ENCODE measurements around the gene NCOA6.
"Not testable (repeated sequence)": the region's sequence is repeated elsewhere in the genome, so short reads cannot be mapped to it uniquely, and the experiment has no call there.

NCOA6 gene

DNA sequence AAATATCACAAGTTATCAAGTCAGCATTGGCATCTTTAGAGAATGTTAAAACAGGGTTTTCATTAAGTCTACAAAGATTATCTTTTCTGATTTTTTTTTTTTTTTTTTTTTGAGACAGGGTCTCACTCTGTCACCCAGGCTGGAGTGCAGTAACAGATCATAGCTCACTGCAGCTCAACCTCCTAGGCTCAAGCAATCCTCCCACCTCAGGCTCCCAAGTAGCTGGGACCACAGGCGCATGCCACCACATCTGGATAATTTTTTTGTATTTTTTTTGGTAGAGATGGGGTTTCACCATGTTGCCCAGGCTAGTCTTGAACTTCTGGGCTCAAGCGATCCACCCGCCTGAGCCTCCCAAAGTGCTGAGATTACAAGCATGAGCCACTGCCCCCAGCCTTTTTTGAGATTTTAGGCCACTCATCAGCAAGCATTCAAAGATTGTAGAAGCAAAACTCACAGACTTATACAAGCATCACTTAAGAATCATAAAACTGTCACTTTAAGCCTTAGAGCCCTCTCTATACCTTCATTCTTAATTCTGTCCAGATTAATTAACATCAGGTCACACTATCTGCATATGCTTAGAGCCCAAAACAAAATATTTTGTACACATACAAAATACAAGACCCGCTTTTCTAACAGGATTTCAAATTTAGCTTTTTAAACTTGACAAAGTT is 32.6 kb downstream of the NCOA6 start:
- intact Hi-C loops (cut with DNase I) = no loop called here
- DNase-seq = no peak

DNA sequence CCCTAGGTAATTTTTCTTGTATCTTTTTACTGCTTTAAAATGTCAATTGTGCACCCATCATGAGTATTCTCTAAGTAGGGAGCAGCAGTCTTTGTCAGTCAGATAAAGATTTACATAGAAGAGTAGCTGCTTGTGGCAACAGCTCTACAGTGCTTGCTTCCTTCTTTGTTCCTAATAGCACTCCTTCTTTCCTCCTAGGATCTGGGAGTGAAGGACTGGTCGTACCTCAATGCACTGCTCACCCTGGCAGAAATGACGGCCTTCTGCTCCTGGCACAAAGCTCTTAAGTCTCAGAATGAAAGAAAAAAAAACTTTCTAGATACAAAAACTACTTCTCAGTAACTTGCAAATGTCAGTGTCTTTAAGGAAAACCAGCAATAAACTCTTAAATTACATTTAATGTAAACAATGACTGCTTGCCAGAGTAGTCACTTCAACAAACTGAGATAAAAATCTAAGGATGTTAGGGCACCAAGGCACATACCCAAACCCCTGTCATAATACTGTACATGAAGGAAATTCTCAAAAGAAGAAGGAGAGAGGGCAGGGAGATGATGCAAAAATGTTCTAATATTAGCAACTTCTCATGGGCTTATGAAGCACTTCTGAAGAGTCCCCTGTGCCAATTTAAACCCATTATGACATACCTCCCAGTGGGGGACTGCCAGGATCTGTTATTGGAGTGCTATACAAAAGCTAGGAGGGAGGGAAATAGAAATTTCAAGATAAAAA is 34.0 kb downstream of the NCOA6 start:
- intact Hi-C loops (cut with DNase I) = no loop called here
- no peak for DNase-seq

DNA sequence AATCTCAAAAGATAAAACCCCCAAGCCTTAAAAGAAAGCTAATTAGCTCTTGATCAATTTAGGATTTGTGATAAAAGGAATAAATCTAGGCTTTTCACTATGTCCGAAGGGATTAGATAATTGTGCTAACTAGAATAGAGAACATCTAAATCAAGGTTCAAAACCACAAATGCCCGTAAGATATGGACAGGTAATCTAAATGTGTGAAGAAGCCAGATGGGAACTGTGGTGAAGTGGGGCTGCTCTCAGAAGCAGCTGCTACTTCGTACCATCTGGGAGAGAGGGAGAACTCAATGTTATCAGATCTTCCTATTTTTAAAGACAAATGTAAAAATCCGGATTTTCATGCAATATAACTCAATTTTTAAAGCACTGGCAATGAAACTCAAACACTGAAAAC is 44.2 kb downstream of the NCOA6 start:
- intact Hi-C loops (cut with DNase I) = no loop called here
- DNase-seq = no peak

DNA sequence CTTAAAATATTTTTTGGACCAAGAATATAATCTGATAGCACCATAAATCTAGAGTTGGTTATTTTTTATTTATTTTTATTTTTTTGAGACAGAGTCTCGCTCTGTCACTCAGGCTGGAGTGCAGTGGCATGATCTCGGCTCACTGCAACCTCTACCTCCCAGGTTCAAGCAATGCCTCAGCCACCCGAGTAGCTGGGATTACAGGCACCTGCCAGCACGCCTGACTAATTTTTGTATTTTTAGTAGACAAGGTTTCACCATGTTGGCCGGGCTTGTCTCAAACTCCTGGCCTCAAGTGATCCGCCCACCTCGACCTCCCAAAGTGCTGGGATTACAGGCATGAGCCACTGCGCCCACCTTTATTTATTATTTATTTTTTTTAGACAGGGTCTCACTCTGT is 45.2 kb downstream of the NCOA6 start:
- intact Hi-C loops (cut with DNase I) = not testable (repeated sequence)

DNA sequence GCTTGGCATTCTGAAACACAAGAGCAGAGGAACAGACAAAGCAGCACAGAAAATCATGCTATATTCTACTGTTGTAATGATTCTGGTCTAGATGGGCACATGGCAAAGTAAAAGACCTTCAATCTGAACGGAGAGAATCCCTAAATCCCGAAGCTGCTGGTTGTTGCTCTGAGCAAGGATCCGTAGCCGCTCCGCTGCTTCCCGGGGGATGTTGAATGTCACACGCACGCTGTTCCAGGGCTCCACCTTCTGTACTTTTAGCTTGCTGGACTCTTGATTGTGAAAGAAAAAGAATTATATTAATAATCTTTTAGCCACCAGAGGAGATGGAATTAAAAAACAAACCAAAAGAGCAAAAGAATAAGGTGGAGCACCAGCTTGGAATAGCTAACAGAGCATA is 49.3 kb downstream of the NCOA6 start:
- intact Hi-C loops (cut with DNase I) = no loop called here
- no peak for DNase-seq

More for the DNA sequence above, 45.2 kb downstream of the NCOA6 start:
- DNase-seq = not testable (repeated sequence)

DNA sequence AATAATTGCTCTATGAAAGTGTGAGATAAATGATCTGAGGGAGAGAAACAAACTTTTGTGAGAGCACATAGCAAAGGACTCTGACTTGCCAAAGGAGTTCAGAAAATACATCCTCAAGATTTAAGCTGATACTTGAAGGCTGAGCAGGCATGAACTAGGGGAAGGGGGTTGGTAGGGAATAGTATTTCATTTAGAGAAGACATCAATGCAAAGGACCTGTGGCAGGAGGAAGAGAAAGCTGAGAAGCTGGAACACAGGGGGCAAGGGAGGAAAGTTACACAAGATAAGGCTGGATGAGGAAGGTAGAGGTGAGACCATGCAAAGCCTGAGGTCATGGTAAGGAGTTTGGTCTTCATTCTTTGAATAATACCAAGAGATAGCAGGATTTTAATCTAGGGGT is 50.6 kb downstream of the NCOA6 start:
- intact Hi-C loops (cut with DNase I) = no loop called here
- DNase-seq = no peak

DNA sequence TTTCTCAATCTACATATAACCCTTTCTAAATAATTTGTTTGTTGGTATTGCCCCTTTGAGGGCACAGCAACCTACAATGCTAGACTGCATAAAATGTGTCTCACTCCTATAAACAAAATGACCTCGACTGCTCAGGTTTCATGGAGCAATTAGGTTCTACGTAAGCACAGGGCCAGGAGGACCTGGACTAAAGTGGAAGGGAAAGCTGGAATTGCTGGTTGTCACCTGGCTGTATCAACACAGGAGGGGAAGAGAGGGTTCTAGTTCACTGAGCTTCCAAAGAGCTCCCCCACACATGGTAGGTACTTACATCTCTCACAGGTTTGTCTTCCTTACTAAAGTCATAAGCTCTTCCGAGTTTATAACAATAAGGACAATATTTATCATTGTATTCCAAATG is 51.0 kb downstream of the NCOA6 start:
- intact Hi-C loops (cut with DNase I) = no loop called here
- no peak for DNase-seq

DNA sequence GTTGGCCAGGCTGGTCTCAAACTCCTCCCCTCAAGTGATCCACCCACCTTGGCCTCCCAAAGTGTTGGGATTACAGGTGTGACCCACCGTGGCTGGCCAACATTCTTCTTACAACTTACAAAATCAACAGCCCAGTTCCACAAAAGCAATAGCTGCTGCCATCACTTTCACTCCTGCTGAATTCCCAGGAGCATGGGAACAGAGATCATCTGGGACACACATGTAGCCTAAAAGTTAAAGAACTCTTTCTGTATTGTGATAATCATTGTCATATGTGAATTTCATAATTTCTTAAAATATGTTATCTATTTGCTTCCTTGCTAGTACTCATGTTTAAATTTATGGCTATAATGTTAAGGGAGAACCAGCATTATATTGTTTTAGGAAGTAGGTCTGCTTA is 51.7 kb downstream of the NCOA6 start:
- intact Hi-C loops (cut with DNase I) = no loop called here
- no peak for DNase-seq

DNA sequence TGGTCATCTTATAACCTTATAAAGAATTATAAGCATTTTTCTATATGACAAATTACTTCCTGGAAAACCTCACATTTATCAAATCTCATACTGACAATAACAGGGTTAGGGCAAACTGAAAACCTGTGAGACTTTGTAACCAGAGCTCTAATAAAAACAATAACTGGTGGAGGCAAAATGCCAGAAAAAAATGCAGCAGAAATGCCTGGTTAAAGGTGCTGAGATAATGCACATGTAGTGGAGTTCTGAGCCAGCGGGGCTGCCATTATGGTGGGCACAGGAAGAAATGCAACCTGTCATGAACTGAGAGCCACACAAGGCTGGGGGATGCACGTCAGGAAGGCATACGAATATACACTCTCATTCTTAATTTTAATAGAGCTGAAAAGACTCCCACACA is 53.0 kb downstream of the NCOA6 start:
- intact Hi-C loops (cut with DNase I) = no loop called here
- no peak for DNase-seq

DNA sequence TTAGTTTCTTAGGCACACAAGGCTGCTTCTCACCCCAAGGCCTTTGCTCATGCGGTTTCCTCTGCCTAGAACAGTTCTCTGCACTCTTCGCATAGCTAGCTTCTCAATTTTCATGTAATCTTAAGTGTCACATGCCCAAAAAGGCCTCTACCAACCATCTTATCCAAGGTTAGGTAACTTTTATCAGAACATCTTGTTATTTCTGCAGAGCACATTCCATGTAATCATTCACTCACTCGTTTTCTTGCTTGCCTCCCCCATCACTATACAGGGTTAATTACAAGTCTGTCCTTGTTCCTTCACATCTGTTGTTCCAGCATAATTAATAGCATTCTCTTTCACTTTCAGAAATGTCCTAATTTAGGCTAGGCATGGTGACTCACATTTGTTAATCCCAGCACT is 53.8 kb downstream of the NCOA6 start:
- intact Hi-C loops (cut with DNase I) = no loop called here
- DNase-seq = no peak

DNA sequence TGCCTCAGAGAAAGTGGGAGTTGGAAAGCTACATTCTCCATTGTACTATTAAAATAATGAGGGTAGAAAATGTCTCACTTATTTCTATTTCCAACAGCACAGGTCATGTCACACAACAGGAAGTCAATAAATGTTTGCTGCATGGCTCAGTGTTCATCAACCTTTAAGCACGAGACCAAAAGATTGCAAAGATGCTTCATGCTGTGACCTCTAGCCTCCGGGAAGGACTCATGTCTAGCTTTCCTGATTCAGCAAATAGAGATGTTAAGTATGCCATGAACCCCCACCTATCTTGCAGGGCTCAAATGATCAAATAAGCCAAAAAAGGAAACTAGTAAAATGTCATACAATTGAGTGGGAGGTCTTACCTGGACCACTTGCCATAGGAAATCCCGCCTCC is 57.4 kb downstream of the NCOA6 start:
- no peak for DNase-seq
- intact Hi-C loops (cut with DNase I) = loop anchor here (5.0 kb wide), 1 partner anchor 191 kb away; no protein-coding TSS in a partner anchor

DNA sequence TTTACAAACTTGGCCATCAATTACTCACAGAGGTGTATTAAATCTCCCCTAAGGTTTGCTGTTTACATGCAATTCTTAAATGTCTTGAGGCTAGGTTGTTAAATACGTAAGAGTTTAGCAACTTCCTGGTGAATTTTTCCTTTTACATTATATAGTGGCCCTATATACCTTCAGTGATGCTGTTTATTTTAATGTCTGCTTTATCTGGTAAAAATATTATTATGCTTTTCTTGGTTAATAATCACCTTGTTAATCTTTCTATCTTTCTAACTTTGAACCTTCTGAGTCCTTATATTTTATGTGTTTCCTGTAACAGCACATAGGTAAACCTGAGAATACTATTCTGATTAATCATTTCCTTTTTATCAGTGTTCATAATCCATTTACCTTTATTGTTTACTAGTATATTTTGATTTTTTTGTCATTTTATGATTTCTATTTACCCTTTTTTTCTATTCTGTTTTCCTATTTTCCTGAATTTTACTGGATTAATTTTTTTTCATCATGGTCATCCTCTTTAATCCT is 63.4 kb downstream of the NCOA6 start:
- intact Hi-C loops (cut with DNase I) = no loop called here

DNA sequence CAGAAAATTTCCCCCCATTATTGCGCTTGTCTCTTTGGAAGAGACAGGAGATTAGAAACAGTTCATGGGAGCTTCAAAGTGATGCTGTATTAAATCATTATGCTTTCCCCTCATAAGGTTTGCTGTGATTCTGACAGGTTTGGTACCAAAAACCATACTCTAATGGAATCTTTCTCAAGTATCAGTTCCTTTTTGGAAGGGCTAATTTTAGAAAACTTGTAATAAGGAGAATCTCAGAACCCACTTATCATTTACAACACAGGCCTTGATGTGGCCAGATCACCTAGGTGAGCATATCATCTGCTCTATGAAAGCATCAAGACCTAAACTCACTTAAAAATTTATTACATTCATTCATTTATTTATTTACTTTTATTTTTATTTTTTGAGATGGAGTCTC is 70.1 kb downstream of the NCOA6 start:
- intact Hi-C loops (cut with DNase I) = no loop called here
- DNase-seq = no peak

More for the DNA sequence above, 63.4 kb downstream of the NCOA6 start:
- no peak for DNase-seq

DNA sequence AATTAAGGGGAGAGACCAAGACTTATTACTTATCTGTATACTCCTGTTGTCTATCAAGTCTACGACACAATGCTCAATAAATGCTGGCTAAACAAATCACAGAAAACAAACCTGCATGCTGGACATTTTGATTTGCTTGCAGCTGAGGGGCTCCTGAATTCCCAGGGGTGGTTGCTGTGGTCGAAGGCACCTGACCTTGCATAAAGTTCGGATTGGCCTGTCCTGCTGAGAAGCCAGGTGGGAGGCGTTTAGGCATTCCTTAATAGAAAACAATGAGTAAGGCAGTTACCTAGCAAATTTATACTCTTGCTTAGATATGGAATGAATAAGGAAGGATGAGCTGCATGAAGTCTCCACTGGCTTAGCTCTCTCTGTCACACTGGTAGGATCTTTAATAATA is 70.8 kb downstream of the NCOA6 start:
- intact Hi-C loops (cut with DNase I) = no loop called here
- no peak for DNase-seq

DNA sequence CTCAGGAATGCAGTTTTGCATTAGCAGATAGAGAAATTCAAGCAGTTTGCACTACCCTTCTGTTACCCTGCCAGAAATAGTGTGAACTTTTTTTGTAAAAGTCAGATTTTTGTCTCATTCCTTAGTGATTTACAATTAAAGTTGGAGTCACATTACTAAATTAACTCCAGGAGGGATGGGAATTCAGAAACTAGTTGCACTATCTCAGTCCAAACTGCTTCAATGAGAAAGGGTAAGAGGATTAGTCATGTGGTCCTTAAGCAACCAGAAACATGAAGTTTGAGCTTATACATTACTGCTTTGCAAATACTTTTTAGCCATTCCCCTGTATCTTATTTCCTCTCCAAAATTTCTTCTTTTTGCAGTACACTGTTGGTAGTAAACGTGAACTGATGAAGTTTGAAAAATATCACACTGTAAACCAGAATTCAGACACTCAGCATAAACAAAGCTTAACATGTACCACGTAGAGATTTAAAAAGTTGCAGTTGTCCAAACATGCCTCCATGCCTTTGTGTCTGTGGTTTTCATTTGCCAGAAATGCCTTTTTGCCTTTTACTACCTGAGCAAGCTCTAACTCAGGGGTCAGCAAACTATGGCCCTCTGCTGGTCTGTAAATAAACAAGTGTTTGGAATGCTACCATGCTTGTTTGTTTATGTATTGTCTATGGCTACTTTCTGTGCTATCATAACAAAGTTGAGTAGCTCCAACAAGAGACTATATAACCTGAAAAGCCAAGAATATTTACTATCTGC is 71.6 kb downstream of the NCOA6 start:
- intact Hi-C loops (cut with DNase I) = no loop called here
- DNase-seq = no peak

DNA sequence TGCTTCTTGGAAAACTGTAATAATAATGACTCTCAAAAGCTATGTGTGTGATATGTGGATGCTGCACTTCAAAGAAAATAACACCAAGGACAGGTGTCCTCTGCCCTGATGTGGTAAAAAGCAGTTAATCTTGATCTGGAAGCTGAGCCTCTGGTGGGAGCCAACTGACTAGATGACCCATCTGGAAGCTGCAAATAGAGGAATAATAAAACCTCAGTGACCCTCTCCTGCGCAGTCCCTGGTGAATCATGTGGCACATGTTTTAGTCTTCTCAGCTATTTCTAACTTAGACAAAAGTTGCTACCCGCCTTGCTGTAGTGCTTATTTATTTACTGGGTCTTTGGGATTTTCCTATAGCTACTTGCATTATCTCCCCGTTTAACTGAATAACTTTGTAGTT is 74.0 kb downstream of the NCOA6 start:
- DNase-seq = no peak
- intact Hi-C loops (cut with DNase I) = no loop called here

DNA sequence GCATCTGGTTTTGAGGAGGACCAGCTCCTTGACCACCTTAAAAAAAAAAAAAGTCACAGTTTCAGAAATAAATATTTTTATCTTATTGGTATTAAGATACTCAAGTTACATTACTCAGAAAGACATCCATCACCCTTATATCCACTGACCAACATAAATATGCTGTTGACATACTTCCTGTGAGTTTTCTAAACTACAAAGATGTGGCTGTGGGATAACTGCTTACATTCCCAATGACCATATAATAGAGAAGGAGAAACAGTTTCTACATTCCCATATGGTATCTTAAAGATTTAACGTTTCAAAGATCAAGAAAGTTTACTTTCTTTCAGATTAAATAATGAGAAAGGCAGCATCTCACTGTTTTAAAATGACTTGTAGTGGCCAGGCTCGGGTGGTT is 75.0 kb downstream of the NCOA6 start:
- intact Hi-C loops (cut with DNase I) = no loop called here
- DNase-seq = no peak

DNA sequence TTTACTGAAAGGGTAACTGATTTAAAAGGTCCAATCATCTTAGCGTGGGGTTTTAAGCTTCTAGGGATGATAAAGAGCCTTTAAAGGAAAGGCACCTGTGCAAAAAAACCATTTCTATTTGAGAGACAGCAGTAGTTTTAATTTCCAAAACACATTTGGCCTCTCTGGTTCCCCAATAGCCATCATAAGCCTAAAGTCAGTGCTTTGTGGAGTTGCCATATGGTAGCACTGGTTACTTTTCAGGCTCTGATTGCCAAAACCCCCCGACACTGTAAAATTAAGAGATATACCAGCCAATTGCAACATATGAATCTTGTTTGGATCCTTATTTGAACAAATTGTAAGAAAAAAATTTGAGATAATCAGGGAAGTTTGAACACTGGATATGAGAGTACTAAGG is 76.7 kb downstream of the NCOA6 start:
- intact Hi-C loops (cut with DNase I) = no loop called here
- DNase-seq = no peak

DNA sequence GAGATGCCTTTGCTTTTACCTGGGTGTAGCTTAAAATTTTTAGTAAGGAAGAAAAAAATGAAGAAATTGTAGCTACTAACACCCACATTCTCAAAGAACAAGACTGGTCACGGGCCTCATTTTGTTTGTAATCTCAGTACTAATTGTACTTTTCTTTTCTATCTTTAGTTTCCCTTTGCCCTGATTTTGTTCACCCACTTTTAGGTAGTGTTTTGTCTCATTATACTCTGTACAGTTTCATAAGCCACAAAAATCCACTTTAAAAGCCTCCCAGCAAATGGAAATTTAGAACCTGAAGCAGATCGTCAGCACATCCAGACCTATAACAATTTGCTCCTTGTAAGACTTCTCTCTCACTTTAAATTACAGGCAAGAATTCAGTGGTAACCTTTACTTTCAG is 78.0 kb downstream of the NCOA6 start:
- intact Hi-C loops (cut with DNase I) = no loop called here

DNA sequence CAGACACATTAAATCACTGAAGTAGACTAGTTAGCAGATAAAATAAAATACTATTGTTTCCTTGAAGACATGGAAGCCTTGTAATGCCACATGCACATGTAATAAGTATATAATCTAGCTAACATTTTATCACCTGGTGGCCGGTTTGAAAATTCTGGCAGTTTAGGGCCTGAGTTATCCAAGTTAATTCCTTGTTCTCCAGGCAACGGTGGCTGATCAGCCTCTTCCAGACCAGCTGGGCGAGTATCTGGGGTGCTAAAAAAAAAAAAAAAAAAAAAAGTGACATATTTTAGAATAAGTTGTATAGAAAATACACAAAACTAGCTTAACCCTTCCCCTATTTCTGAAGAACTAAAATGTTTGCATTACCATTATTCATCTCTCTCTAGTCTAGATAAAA is 78.8 kb downstream of the NCOA6 start:
- intact Hi-C loops (cut with DNase I) = no loop called here
- DNase-seq = no peak

More for the DNA sequence above, 78.0 kb downstream of the NCOA6 start:
- peak in 1 of 42 donors; percentile 18 for DNase-seq
